CD8-positive, alpha-beta memory T cell (primary cell): Measurements from ENCODE around the gene KICS2. TPM values are rescaled to one million over a fixed set of nuclear protein-coding genes. Genes with fewer than 3 reads are reported as not detected.

Experiments
- CTCF ChIA-PET: fragments of 350-600 bp; sonication (Branson Sonifier 250); formaldehyde crosslinking; loops from one replicate; lab custom pipeline; 2021; ENCODE audit warnings: antibody characterized with exemption; lab: Charles Lee
- POLR2A ChIA-PET: fragments of 350-600 bp; sonication (Branson Sonifier 250); formaldehyde crosslinking; loops from one replicate; lab custom pipeline; 2021; ENCODE audit warnings: antibody characterized with exemption; lab: Charles Lee
- DNase-seq, 5 donors: peaks; one replicate each; pipeline versions ENCODE4 v3.0.0 to v3.0.0-alpha.2; 2020 to 2022; ENCODE audit warnings: mixed read lengths in 1 of 5
- H3K27ac ChIP-seq: one replicate; pipeline ENCODE4 v1.7.0; 2013; ENCODE audit warnings: low read depth, mild to moderate bottlenecking, low read length, moderate library complexity
- H3K27me3 ChIP-seq: 2 replicates; pipeline ENCODE4 v1.7.0; 2013; ENCODE audit warnings: low read length, mild to moderate bottlenecking; ENCODE audit not compliant: insufficient read depth, poor library complexity, severe bottlenecking
- H3K36me3 ChIP-seq: 2 replicates; pipeline ENCODE4 v1.7.0; 2013; ENCODE audit warnings: mild to moderate bottlenecking, low read length, moderate library complexity; ENCODE audit not compliant: insufficient read depth
- H3K4me1 ChIP-seq: 2 replicates; pipeline ENCODE4 v1.7.0; 2013; ENCODE audit warnings: mild to moderate bottlenecking, low read length, moderate library complexity; ENCODE audit not compliant: insufficient read depth
- H3K4me3 ChIP-seq: 2 replicates; pipeline ENCODE4 v1.7.0; 2013; ENCODE audit warnings: mild to moderate bottlenecking, low read length
- H3K9me3 ChIP-seq: 2 replicates; pipeline ENCODE4 v1.7.0; 2013; ENCODE audit warnings: mild to moderate bottlenecking, low read length
- H3K27ac Mint-ChIP-seq, 8 donors: one replicate each; pipeline ENCODE4 v1.8.0; 2020 to 2021; ENCODE audit warnings: mixed read lengths in 8 of 8, mild to moderate bottlenecking in 6 of 8, inconsistent platforms in 3 of 8, moderate library complexity in 3 of 8
- H3K27me3 Mint-ChIP-seq, 2 donors: one replicate each; pipeline ENCODE4 v1.8.0; 2020 to 2021; ENCODE audit warnings: mixed read lengths in 2 of 2, mild to moderate bottlenecking in 1 of 2, moderate library complexity in 1 of 2
- H3K36me3 Mint-ChIP-seq, 3 donors: one replicate each; pipeline ENCODE4 v1.8.0; 2020 to 2021; ENCODE audit warnings: mixed read lengths in 3 of 3, inconsistent platforms in 1 of 3, mild to moderate bottlenecking in 1 of 3
- H3K4me1 Mint-ChIP-seq, 3 donors: one replicate each; pipeline ENCODE4 v1.8.0; 2020 to 2021; ENCODE audit warnings: mixed read lengths in 3 of 3, inconsistent platforms in 1 of 3, mild to moderate bottlenecking in 1 of 3
- H3K4me3 Mint-ChIP-seq, 7 donors: one replicate each; pipeline ENCODE4 v1.8.0; 2020 to 2021; ENCODE audit warnings: mixed read lengths in 7 of 7, mild to moderate bottlenecking in 6 of 7, moderate library complexity in 4 of 7, inconsistent platforms in 2 of 7
- H3K9me3 Mint-ChIP-seq, 5 donors: one replicate each; pipeline ENCODE4 v1.8.0; 2020 to 2022; ENCODE audit warnings: mixed read lengths in 5 of 5, mild to moderate bottlenecking in 3 of 5, moderate library complexity in 2 of 5, inconsistent platforms in 1 of 5
- polyA plus RNA-seq: library from polyadenylated mRNA; unstranded; fragments of 300-500 nt; fragmentation: Illumina TruSeq; gene quantifications from one replicate; pipeline ENCODE4 v1.2.3, GENCODE V29; 2021
- total RNA-seq, 2 experiments: library from RNA; stranded (reverse); gene quantifications; one replicate each; pipeline ENCODE4 v1.2.3, GENCODE V29; 2021

KICS2 gene
- total and polyA plus RNA-seq, 3 experiments from 2014 or later: 7.6 to 15.7 (median 14.2) TPM

- ChIA-PET POLR2A (no interaction called here), CTCF (interaction anchor here (0.8 to 4.0 kb wide), 8 partner anchors 16 to 837 kb away, joined by 3 to 32 read pairs (median 4); partner anchors contain the start of genes DPY19L2 and SRGAP1)
- no peak overlapping the region for H3K4me3 Mint-ChIP-seq
- H3K27me3 Mint-ChIP-seq: peaks cover 1 to 5% of the 10 kb centered on the region in 2 donors
- Histone ChIP-seq H3K4me3 (no peak overlapping the region), H3K36me3 (no peaks in the 10 kb centered on the region), H3K4me1 (no peaks in the 10 kb centered on the region), H3K27ac (no peak overlapping the region), H3K27me3 (no peaks in the 10 kb centered on the region), H3K9me3 (no peaks in the 10 kb centered on the region)
- no peaks in the 10 kb centered on the region for H3K9me3 Mint-ChIP-seq
- peak in 2 of 5 donors; percentile 40 to 46 for DNase-seq
- no peaks in the 10 kb centered on the region for H3K36me3 Mint-ChIP-seq
- H3K4me1 Mint-ChIP-seq: peaks cover 0 to 4% (median 0%) of the 10 kb centered on the region in 3 donors
- no peak overlapping the region for H3K27ac Mint-ChIP-seq
Measured at GRCh38 chr12:64256166-64256800, 34.2 kb upstream of the KICS2 start.

- H3K36me3 Mint-ChIP-seq: no peaks in the 10 kb centered on the region
- peak overlapping the region in 1 of 7 donors; percentile 29 for H3K4me3 Mint-ChIP-seq
- Histone ChIP-seq H3K27ac (no peak overlapping the region), H3K27me3 (no peaks in the 10 kb centered on the region), H3K4me3 (no peak overlapping the region), H3K4me1 (no peaks in the 10 kb centered on the region), H3K36me3 (no peaks in the 10 kb centered on the region), H3K9me3 (no peaks in the 10 kb centered on the region)
- DNase-seq: no peak
- H3K9me3 Mint-ChIP-seq: no peaks in the 10 kb centered on the region
- ChIA-PET CTCF (interaction anchor here (4.0 kb wide), 1 partner anchor 411 kb away, joined by 32 read pairs; the partner anchor contains the start of gene SRGAP1), POLR2A (no interaction called here)
- peaks cover 1 to 9% of the 10 kb centered on the region in 2 donors for H3K27me3 Mint-ChIP-seq
- H3K27ac Mint-ChIP-seq: peak overlapping the region in 1 of 8 donors; percentile 17
- peaks cover 0 to 4% (median 0%) of the 10 kb centered on the region in 3 donors for H3K4me1 Mint-ChIP-seq
Measured at GRCh38 chr12:64255249-64255648, 33.2 kb upstream of the KICS2 start.

GRCh38 chr12:64253356-64253755 is 31.3 kb upstream of the KICS2 start:
- no peaks in the 10 kb centered on the region for H3K4me1 ChIP-seq
- no peak overlapping the region for H3K4me3 Mint-ChIP-seq
- no peaks in the 10 kb centered on the region for H3K9me3 ChIP-seq
- no peak overlapping the region for H3K27ac ChIP-seq
- H3K27me3 ChIP-seq: no peaks in the 10 kb centered on the region
- H3K27me3 Mint-ChIP-seq: peaks cover 3 to 16% of the 10 kb centered on the region in 2 donors
- H3K36me3 Mint-ChIP-seq: no peaks in the 10 kb centered on the region
- CTCF ChIA-PET: no interaction called here
- DNase-seq: no peak
- H3K36me3 ChIP-seq: no peaks in the 10 kb centered on the region
- no peak overlapping the region for H3K27ac Mint-ChIP-seq
- no peaks in the 10 kb centered on the region for H3K9me3 Mint-ChIP-seq
- POLR2A ChIA-PET: no interaction called here
- peaks cover 0 to 4% (median 0%) of the 10 kb centered on the region in 3 donors for H3K4me1 Mint-ChIP-seq
- H3K4me3 ChIP-seq: no peak overlapping the region

- no peaks in the 10 kb centered on the region for H3K36me3 ChIP-seq
- no peak overlapping the region for H3K4me3 ChIP-seq
- no peaks in the 10 kb centered on the region for H3K27me3 ChIP-seq
- Mint-ChIP-seq H3K4me3 (no peak overlapping the region), H3K4me1 (peaks cover 0 to 4% (median 0%) of the 10 kb centered on the region in 3 donors), H3K36me3 (no peaks in the 10 kb centered on the region), H3K27ac (peak overlapping the region in 2 of 8 donors; percentile 18 to 25), H3K9me3 (no peaks in the 10 kb centered on the region), H3K27me3 (peaks cover 3 to 16% of the 10 kb centered on the region in 2 donors)
- ChIA-PET POLR2A (no interaction called here), CTCF (no interaction called here)
- no peaks in the 10 kb centered on the region for H3K4me1 ChIP-seq
- DNase-seq: no peak
- no peak overlapping the region for H3K27ac ChIP-seq
- H3K9me3 ChIP-seq: no peaks in the 10 kb centered on the region
Measured at GRCh38 chr12:64252681-64253080, 30.6 kb upstream of the KICS2 start.

GRCh38 chr12:64243809-64244208 is 21.7 kb upstream of the KICS2 start:
- Mint-ChIP-seq H3K36me3 (no peaks in the 10 kb centered on the region), H3K4me1 (no peaks in the 10 kb centered on the region), H3K27ac (no peak overlapping the region), H3K9me3 (no peaks in the 10 kb centered on the region), H3K4me3 (no peak overlapping the region), H3K27me3 (peaks cover 3 to 4% of the 10 kb centered on the region in 2 donors)
- no peaks in the 10 kb centered on the region for H3K36me3 ChIP-seq
- H3K27me3 ChIP-seq: no peaks in the 10 kb centered on the region
- H3K4me3 ChIP-seq: no peak overlapping the region
- CTCF ChIA-PET: no interaction called here
- no peak for DNase-seq
- no peak overlapping the region for H3K27ac ChIP-seq
- H3K4me1 ChIP-seq: no peaks in the 10 kb centered on the region
- no peaks in the 10 kb centered on the region for H3K9me3 ChIP-seq
- POLR2A ChIA-PET: no interaction called here

GRCh38 chr12:64240781-64241180 is 18.7 kb upstream of the KICS2 start:
- no peaks in the 10 kb centered on the region for H3K36me3 ChIP-seq
- ChIA-PET CTCF (interaction anchor here (0.8 kb wide), 1 partner anchor 22 kb away, joined by 3 read pairs; no protein-coding TSS in a partner anchor), POLR2A (no interaction called here)
- no peak for DNase-seq
- H3K9me3 ChIP-seq: no peaks in the 10 kb centered on the region
- Mint-ChIP-seq H3K4me3 (no peak overlapping the region), H3K27ac (no peak overlapping the region), H3K27me3 (peaks cover 4 to 17% of the 10 kb centered on the region in 2 donors), H3K36me3 (no peaks in the 10 kb centered on the region), H3K4me1 (no peaks in the 10 kb centered on the region), H3K9me3 (no peaks in the 10 kb centered on the region)
- no peaks in the 10 kb centered on the region for H3K27me3 ChIP-seq
- no peak overlapping the region for H3K27ac ChIP-seq
- no peak overlapping the region for H3K4me3 ChIP-seq
- no peaks in the 10 kb centered on the region for H3K4me1 ChIP-seq

- Histone ChIP-seq H3K4me3 (no peak overlapping the region), H3K27me3 (no peaks in the 10 kb centered on the region), H3K27ac (no peak overlapping the region), H3K36me3 (no peaks in the 10 kb centered on the region), H3K9me3 (no peaks in the 10 kb centered on the region), H3K4me1 (no peaks in the 10 kb centered on the region)
- no peaks in the 10 kb centered on the region for H3K36me3 Mint-ChIP-seq
- peaks cover 9 to 34% of the 10 kb centered on the region in 2 donors for H3K27me3 Mint-ChIP-seq
- no peaks in the 10 kb centered on the region for H3K4me1 Mint-ChIP-seq
- no peak for DNase-seq
- H3K4me3 Mint-ChIP-seq: no peak overlapping the region
- ChIA-PET CTCF (no interaction called here), POLR2A (no interaction called here)
- H3K9me3 Mint-ChIP-seq: no peaks in the 10 kb centered on the region
- no peak overlapping the region for H3K27ac Mint-ChIP-seq
Measured at GRCh38 chr12:64237382-64237781, 15.3 kb upstream of the KICS2 start.

- Mint-ChIP-seq H3K4me1 (no peaks in the 10 kb centered on the region), H3K27me3 (peaks cover 9 to 36% of the 10 kb centered on the region in 2 donors), H3K36me3 (no peaks in the 10 kb centered on the region), H3K9me3 (no peaks in the 10 kb centered on the region), H3K4me3 (no peak overlapping the region), H3K27ac (no peak overlapping the region)
- H3K4me1 ChIP-seq: no peaks in the 10 kb centered on the region
- H3K4me3 ChIP-seq: no peak overlapping the region
- POLR2A ChIA-PET: no interaction called here
- no peaks in the 10 kb centered on the region for H3K9me3 ChIP-seq
- H3K27ac ChIP-seq: no peak overlapping the region
- CTCF ChIA-PET: no interaction called here
- H3K27me3 ChIP-seq: no peaks in the 10 kb centered on the region
- H3K36me3 ChIP-seq: no peaks in the 10 kb centered on the region
- DNase-seq: no peak
Measured at GRCh38 chr12:64236549-64236948, 14.5 kb upstream of the KICS2 start.
